Sigmoid colon (tissue), 7 donors: ENCODE measurements around the gene NTN1. TPM values are rescaled to one million over a fixed set of nuclear protein-coding genes. Genes with fewer than 3 reads are reported as not detected.

Experiments
- DNase-seq: peaks from one replicate; pipeline ENCODE4 v3.0.0-alpha.2; 2019
- H3K27ac ChIP-seq, 4 donors: fragments of 200-600 bp; sonication (generic); one replicate each; pipeline ENCODE4 v1.5.1; 2016 to 2019; ENCODE audit warnings: mild to moderate bottlenecking in 1 of 4
- H3K27me3 ChIP-seq, 3 donors: fragments of 200-600 bp; sonication (generic); one replicate each; pipeline ENCODE4 v1.5.1; 2019; ENCODE audit warnings: mild to moderate bottlenecking in 1 of 3
- H3K36me3 ChIP-seq, 4 donors: fragments of 200-600 bp; sonication (generic); one replicate each; pipeline ENCODE4 v1.5.1; 2016 to 2019
- H3K4me1 ChIP-seq, 4 donors: fragments of 200-600 bp; sonication (generic); one replicate each; pipeline ENCODE4 v1.5.1; 2017 to 2019
- H3K4me3 ChIP-seq, 4 donors: fragments of 200-600 bp; sonication (generic); one replicate each; pipeline ENCODE4 v1.5.1; 2017 to 2019; ENCODE audit warnings: mild to moderate bottlenecking in 2 of 4, moderate library complexity in 1 of 4
- H3K9me3 ChIP-seq, 4 donors: fragments of 200-600 bp in 3 of 4; sonication (generic) in 3 of 4; one replicate each; pipeline versions ENCODE4 v1.5.1 to v1.6.1; 2013 to 2019
- CTCF ChIP-seq, 4 experiments: fragments of 450-650 bp in 3 of 4; fragments of 200-600 bp in 1 of 4; IDR thresholded peaks; one replicate each; pipeline ENCODE4 v1.5.1; 2016 to 2019; ENCODE audit warnings: antibody characterized with exemption in 4 of 4, mild to moderate bottlenecking in 3 of 4, moderate library complexity in 2 of 4
- EP300 ChIP-seq, 4 donors: sonication (generic); formaldehyde crosslinking; IDR thresholded peaks; one replicate each; pipeline ENCODE4 v1.6.1; 2017; ENCODE audit warnings: antibody characterized with exemption in 4 of 4
- POLR2A ChIP-seq, 2 donors: fragments of 450-650 bp; IDR thresholded peaks; one replicate each; pipeline ENCODE4 v1.6.1; 2016; ENCODE audit warnings: antibody characterized with exemption in 2 of 2, mild to moderate bottlenecking in 2 of 2, moderate library complexity in 2 of 2
- POLR2AphosphoS5 ChIP-seq, 4 donors: sonication (generic); formaldehyde crosslinking; IDR thresholded peaks; one replicate each; pipeline ENCODE4 v1.6.1; 2017; ENCODE audit warnings: antibody characterized with exemption in 4 of 4
- WGBS, 2 donors: extraction: QIAGEN DNeasy Blood & Tissue Kit; methylation state at CpG; one replicate each; pipeline ENCODE4 v1.1.7; 2013; 5-methylcytosine and 5-hydroxymethylcytosine counted together
- intact Hi-C: fragments of 100-400 bp; cut with DNase I; formaldehyde crosslinking; loops from one replicate; pipeline ENCODE4 v1.15.1; 2023
- polyA plus RNA-seq, 3 donors: library from polyadenylated mRNA; stranded (reverse); fragments of 200-250 nt; gene quantifications; one replicate each; pipeline ENCODE4 v1.2.3, GENCODE V29; 2013
- total RNA-seq, 4 donors: library from RNA; depleted of rRNA; stranded (reverse); fragments of >200 nt; gene quantifications; one replicate each; pipeline ENCODE4 v1.1.0, GENCODE V29; 2016
- donor health status: healthy with polysubstance abuse.
- donor health status: Bipolar disorder and iron deficiency.
- donor health status: healthy.

Gene NTN1
- total and polyA plus RNA-seq, 7 donors: 0.69 to 20.3 (median 10.5) TPM

DNA sequence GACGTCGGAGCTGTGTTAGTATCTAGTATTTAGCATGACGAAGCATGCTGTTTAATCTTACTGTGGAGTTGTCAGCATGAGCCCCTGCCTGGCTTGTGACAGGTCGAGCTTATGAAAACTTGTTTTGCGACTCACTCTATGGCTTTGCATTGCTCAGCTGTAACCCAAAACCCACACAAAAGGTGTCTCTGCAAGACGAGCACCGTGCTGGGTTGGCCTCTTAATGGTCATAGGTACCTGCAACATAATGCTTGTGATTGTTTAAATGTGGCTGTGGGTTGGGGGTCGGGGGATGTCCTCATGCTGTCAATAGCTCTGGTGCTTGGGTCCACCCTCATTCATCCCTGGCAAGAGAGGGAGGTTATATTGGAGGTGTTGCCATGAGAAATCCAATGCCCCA, 5.4 kb downstream of the NTN1 start:
- 78 to 81% methylated on average over 8 of the region's 8 CpGs for WGBS, 2 donors
- no peak overlapping the region for H3K27ac ChIP-seq
- H3K27me3 ChIP-seq: peaks cover 0 to 12% (median 0%) of the 10 kb centered on the region in 3 donors
- intact Hi-C loops: no loop called here
- peaks cover 0 to 32% (median 23%) of the 10 kb centered on the region in 4 donors for H3K4me1 ChIP-seq
- no peak overlapping the region for H3K4me3 ChIP-seq
- no peak for DNase-seq
- H3K36me3 ChIP-seq: no peaks in the 10 kb centered on the region
- H3K9me3 ChIP-seq: no peaks in the 10 kb centered on the region
- TF ChIP-seq CTCF (IDR thresholded peaks at IDR 0.05) (no peak), POLR2A (IDR thresholded peaks at IDR 0.05) (no peak), POLR2AphosphoS5 (IDR thresholded peaks at IDR 0.05) (no peak), EP300 (IDR thresholded peaks at IDR 0.05) (no peak)

- Histone ChIP-seq H3K27ac (peak overlapping the region; percentile 1 to 62 (median 49)), H3K9me3 (no peaks in the 10 kb centered on the region), H3K4me3 (no peak overlapping the region), H3K36me3 (no peaks in the 10 kb centered on the region), H3K27me3 (peaks cover 0 to 3% (median 0%) of the 10 kb centered on the region in 3 donors), H3K4me1 (peaks cover 0 to 16% (median 6%) of the 10 kb centered on the region in 4 donors)
- no peak for DNase-seq
- WGBS, 2 donors: 54 to 58% methylated on average over 11 of the region's 11 CpGs
- no peak for TF ChIP-seq POLR2AphosphoS5 (IDR thresholded peaks at IDR 0.05)
- no peak for TF ChIP-seq CTCF (IDR thresholded peaks at IDR 0.05)
- no peak for TF ChIP-seq EP300 (IDR thresholded peaks at IDR 0.05)
- no peak for TF ChIP-seq POLR2A (IDR thresholded peaks at IDR 0.05)
- intact Hi-C loops: no loop called here
These were observed 7.1 kb downstream of the NTN1 start for GRCh38 chr17:9028202-9028987.

- Histone ChIP-seq H3K27ac (peak overlapping the region; percentile 32 to 62 (median 49)), H3K9me3 (no peaks in the 10 kb centered on the region), H3K36me3 (no peaks in the 10 kb centered on the region), H3K4me1 (peaks cover 0 to 13% (median 5%) of the 10 kb centered on the region in 4 donors), H3K27me3 (no peaks in the 10 kb centered on the region), H3K4me3 (no peak overlapping the region)
- DNase-seq: no peak
- 81 to 82% methylated on average over 13 of the region's 13 CpGs for WGBS, 2 donors
- no peak for TF ChIP-seq CTCF (IDR thresholded peaks at IDR 0.05)
- TF ChIP-seq POLR2AphosphoS5 (IDR thresholded peaks at IDR 0.05): no peak
- TF ChIP-seq POLR2A (IDR thresholded peaks at IDR 0.05): no peak
- TF ChIP-seq EP300 (IDR thresholded peaks at IDR 0.05): no peak
- intact Hi-C loops: no loop called here
These were observed 7.8 kb downstream of the NTN1 start for GRCh38 chr17:9028988-9029570.

- DNase-seq: no peak
- no peak overlapping the region for H3K4me3 ChIP-seq
- 83 to 90% methylated on average over 9 of the region's 9 CpGs for WGBS, 2 donors
- H3K9me3 ChIP-seq: no peaks in the 10 kb centered on the region
- no peaks in the 10 kb centered on the region for H3K36me3 ChIP-seq
- peak overlapping the region; percentile 18 to 72 (median 54) for H3K27ac ChIP-seq
- TF ChIP-seq POLR2AphosphoS5 (IDR thresholded peaks at IDR 0.05) (no peak), EP300 (IDR thresholded peaks at IDR 0.05) (no peak), POLR2A (IDR thresholded peaks at IDR 0.05) (no peak), CTCF (IDR thresholded peaks at IDR 0.05) (no peak)
- intact Hi-C loops: no loop called here
- no peaks in the 10 kb centered on the region for H3K27me3 ChIP-seq
- H3K4me1 ChIP-seq: peaks cover 0 to 29% (median 5%) of the 10 kb centered on the region in 4 donors
These were observed 10.8 kb downstream of the NTN1 start for GRCh38 chr17:9032151-9032550.
